DMS153 treated with DMSO at 0.1 percent for 48 hours (cell line): ENCODE data around the gene TECPR1.

ENCODE experiments used
- DNase-seq: peaks from one replicate; lab custom pipeline; 2025; ENCODE audit not compliant: unreplicated experiment; lab: John Stamatoyannopoulos, UW

Gene TECPR1

GRCh38 chr7:98166668-98166970, 85.4 kb downstream of the TECPR1 start:
- no peak for DNase-seq

- DNase-seq: no peak
These were observed 86.0 kb downstream of the TECPR1 start for GRCh38 chr7:98165827-98166667.
